HG02840 (cell line): ENCODE results near the gene PRR19.
"Not testable (repeated sequence)": the region's sequence is repeated elsewhere in the genome, so short reads cannot be mapped to it uniquely, and the experiment has no call there.

Source experiments
- ATAC-seq: cut with Tn5 transposase; IDR thresholded peaks from one replicate; pipeline ENCODE4 v1.9.1; 2021; ENCODE audit warnings: mild to moderate bottlenecking, moderate library complexity, moderate number of reproducible peaks; ENCODE audit not compliant: unreplicated experiment, low FRiP score

The PRR19 gene

DNA sequence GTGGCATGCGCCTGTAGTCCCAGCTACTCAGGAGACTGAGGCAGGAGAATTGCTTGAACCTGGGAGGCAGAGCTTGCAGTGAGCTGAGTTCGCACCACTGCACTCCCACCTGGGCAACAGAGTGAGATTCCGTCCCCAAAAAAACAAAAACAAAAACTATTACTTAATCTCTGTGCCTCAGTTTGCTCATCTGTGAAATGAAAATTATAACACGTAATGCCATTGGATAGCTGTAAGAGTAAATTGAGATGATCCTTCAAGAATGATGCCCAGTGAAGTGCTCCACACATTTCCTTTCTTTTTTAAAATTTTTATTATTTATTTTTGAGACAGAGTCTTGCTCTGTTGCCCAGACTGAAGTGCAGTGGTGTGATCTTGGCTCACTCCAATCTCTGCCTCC is 38.0 kb downstream of the PRR19 start:
- not testable (repeated sequence) for ATAC-seq

DNA sequence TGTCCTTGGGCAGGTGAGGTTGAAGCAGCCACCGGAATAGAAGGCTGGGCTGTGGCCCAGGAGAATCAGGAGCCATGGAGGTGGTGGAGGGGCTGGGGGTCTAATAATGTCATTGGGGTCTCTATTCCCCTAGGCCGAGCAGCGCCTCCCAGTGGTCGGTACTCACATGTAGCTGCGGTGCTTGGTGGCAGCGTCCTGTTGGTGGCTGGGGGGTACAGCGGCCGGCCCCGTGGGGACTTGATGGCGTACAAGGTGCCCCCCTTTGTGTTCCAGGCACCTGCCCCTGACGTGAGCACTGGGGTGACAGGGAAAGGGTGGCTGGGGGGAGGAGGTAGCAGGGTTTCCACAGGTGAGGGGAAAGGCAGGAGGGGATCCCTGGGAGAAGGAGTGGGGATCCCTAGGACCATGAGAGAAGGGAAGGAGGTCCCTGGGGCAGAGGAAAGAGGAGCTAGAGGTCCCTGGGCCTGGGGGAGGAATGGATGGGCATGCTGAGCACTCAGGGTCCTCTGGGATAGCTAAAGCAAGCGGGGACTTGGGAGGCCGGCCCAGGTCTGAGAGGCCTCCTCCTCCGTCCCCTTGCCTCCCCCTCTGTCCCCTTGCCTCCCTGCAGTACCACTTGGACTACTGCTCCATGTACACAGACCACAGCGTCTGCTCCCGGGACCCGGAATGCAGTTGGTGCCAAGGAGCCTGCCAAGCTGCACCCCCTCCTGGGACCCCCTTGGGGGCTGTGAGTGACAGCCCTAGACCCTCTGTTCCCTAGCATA is 41.6 kb downstream of the PRR19 start:
- ATAC-seq, result no peak

DNA sequence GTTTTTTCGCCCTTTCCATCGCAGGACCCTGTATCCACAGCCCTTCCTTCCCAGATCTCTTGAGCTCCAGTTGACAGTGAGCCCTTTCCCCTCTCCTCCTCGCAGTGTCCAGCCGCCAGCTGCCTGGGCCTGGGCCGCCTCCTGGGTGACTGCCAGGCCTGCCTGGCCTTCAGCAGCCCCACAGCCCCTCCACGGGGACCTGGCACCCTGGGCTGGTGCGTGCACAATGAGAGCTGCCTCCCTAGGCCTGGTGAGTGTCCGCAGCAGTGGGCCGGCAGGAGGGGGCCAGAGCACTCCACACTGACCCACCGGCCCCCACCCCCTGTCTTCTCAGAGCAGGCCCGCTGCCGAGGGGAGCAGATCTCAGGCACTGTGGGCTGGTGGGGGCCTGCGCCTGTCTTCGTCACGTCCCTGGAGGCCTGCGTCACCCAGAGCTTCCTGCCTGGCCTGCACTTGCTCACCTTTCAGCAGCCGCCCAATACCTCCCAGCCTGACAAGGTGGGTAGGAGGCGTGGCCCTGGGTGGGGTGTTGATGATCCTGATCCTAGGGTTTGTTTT is 42.5 kb downstream of the PRR19 start:
- ATAC-seq, result no peak

- no peak for ATAC-seq
These were observed 43.4 kb downstream of the PRR19 start for GRCh38 chr19:42345191-42345812.

DNA sequence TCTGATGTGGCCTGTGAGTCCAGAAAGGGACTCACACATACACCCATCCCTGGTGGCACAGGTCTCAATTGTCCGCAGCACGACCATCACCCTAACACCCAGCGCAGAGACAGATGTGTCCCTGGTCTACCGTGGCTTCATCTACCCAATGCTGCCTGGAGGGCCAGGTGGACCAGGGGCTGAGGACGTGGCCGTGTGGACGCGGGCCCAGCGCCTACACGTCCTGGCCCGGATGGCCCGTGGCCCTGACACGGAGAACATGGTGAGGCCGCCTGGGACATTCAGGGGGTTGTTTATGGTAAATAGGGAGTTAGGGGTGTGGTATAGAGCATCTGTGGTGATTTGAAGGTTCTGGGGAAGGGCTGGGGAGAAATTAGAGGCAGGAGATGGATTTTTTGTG is 46.3 kb downstream of the PRR19 start:
- ATAC-seq, result no peak

DNA sequence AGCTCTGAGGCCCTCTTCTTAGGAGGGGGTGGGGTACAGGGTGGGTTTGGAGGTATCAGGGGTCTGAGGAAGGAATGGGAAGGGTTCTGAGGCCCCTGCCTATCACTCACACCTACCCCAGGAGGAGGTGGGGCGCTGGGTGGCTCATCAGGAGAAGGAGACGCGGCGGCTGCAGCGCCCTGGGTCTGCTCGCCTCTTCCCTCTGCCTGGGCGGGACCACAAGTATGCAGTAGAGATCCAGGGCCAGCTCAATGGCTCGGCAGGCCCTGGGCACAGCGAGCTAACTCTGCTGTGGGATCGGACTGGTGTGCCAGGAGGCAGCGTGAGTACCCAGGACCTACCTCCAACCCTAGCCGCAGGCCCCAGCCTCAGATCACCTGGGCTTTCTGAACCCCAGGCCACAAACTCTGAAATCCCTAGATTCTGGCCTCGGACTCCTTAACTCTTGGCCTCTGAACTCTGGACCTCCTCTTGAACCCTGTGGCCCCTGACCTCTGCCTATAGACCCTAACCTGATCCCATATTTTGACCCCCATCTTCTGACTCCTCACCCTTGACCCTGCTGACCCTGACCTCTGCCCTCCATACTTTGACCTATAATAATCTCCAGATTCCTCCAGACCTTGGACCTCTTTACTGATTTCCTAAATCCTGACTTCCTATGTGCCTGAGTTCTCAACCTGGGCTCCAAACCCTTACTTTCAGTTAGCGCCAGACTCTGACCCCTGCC is 47.6 kb downstream of the PRR19 start:
- ATAC-seq, result no peak

- no peak for ATAC-seq
These were observed 48.5 kb downstream of the PRR19 start for GRCh38 chr19:42350417-42350816.

GRCh38 chr19:42351079-42351735 is 49.3 kb downstream of the PRR19 start:
- ATAC-seq, result no peak

GRCh38 chr19:42352301-42353259 is 50.6 kb downstream of the PRR19 start:
- no peak for ATAC-seq

DNA sequence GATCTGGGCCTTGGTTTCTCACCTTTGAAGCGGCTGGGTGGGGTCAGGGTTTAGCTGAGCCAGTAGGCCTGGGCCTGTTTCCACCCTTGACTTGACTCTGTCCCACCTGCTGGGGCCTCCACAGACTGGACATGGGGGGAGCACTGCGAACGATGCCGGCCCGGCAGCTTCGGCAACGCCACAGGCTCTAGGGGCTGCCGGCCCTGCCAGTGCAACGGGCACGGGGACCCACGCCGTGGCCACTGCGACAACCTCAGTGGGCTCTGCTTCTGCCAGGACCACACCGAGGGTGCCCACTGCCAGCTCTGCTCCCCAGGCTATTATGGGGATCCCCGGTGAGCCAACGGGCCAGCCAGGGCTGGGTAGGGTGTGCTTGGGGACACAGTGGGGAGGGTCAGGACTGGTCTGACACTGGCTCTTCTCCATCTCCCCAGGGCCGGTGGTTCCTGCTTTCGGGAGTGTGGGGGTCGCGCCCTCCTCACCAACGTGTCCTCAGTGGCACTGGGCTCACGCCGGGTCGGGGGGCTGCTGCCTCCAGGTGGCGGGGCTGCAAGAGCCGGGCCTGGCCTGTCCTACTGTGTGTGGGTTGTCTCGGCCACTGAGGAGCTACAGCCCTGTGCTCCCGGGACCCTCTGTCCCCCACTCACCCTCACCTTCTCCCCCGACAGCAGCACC is 51.5 kb downstream of the PRR19 start:
- no peak for ATAC-seq

- ATAC-seq, result no peak
These were observed 54.0 kb downstream of the PRR19 start for GRCh38 chr19:42355896-42356295.

DNA sequence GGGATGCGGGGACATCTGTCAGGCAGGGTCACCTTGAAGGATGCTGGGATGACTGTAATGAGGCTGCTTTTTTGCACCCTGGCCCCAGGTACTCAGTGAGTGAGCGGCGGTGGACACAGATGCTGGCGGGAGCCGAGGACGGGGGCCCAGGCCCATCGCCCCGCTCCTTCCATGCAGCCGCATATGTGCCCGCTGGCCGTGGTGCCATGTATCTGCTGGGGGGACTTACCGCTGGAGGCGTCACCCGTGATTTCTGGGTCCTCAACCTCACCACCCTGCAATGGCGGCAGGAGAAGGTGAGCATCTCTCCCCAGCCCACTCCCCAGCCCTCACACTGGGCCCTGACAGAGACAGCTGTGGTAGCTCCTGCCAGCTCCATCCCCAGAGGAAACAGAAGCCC is 54.8 kb downstream of the PRR19 start:
- ATAC-seq, result no peak

DNA sequence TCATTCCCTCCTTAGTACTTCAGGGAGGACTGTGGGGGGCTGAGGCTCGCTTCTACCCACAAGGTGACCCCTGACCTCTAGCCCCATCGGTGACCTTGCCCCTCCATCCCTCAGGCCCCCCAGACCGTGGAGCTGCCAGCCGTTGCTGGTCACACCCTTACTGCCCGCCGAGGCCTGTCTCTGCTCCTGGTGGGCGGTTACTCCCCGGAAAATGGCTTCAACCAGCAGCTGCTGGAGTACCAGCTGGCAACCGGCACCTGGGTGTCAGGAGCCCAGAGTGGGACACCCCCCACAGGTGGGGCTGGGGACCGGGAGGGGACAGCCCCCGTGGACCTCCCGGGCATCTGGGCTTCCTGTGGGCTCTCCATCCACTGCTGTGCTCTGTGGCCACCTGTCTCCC is 55.4 kb downstream of the PRR19 start:
- ATAC-seq, result no peak
